Ishikawa (cell line): ENCODE data around the gene PIGA.

ENCODE experiments used
- CREB1 ChIP-seq: IDR thresholded peaks from 2 replicates; pipeline ENCODE4 v1.6.1; 2012; ENCODE audit warnings: low read depth
- EP300 ChIP-seq: IDR thresholded peaks from 2 replicates; pipeline ENCODE4 v1.6.1; 2012; ENCODE audit warnings: borderline replicate concordance
- FOXM1 ChIP-seq: IDR thresholded peaks from 2 replicates; pipeline ENCODE4 v1.6.1; 2012; ENCODE audit warnings: low read depth, borderline replicate concordance
- YY1 ChIP-seq: IDR thresholded peaks from 2 replicates; pipeline ENCODE4 v1.6.1; 2012; ENCODE audit warnings: low read depth
- ZBTB7A ChIP-seq: IDR thresholded peaks from 2 replicates; pipeline ENCODE4 v1.6.1; 2012; ENCODE audit warnings: low read depth

- no peak for TF ChIP-seq ZBTB7A
- no peak for TF ChIP-seq YY1
- TF ChIP-seq EP300: no peak
- no peak for TF ChIP-seq CREB1
- no peak for TF ChIP-seq FOXM1
Measured at GRCh38 chrX:15336023-15336413, 695 bp upstream of the PIGA start.
